ENCODE data around the gene UBA1. TPM values are rescaled to one million over a fixed set of nuclear protein-coding genes. Genes with fewer than 3 reads are reported as not detected.

UBA1 gene
- total RNA-seq, 1 donor from 2014 or later: 160 TPM

GRCh38 chrX:47222751-47223350 is 29.2 kb downstream of the UBA1 start:
- DNase-seq (ENCODE audit: low spot score): no peak
- intact Hi-C loops (cut with DNase I): no loop called here

- DNase-seq (ENCODE audit: low spot score): peak; percentile 51
- intact Hi-C loops (cut with DNase I): no loop called here
These were observed 30.0 kb downstream of the UBA1 start for GRCh38 chrX:47223476-47224250.

- peak; percentile 53 for DNase-seq (ENCODE audit: low spot score)
- intact Hi-C loops (cut with DNase I): no loop called here
These were observed 30.8 kb downstream of the UBA1 start for GRCh38 chrX:47224266-47224895.

- intact Hi-C loops (cut with DNase I): no loop called here
- peak; percentile 54 for DNase-seq (ENCODE audit: low spot score)
These were observed 31.3 kb downstream of the UBA1 start for GRCh38 chrX:47224896-47225290.

- intact Hi-C loops (cut with DNase I): no loop called here
- peak; percentile 59 for DNase-seq (ENCODE audit: low spot score)
These were observed 32.4 kb downstream of the UBA1 start for GRCh38 chrX:47226071-47226470.

GRCh38 chrX:47226531-47227333 is 33.1 kb downstream of the UBA1 start:
- intact Hi-C loops (cut with DNase I): no loop called here
- DNase-seq (ENCODE audit: low spot score): peak; percentile 62

GRCh38 chrX:47227334-47227583 is 33.6 kb downstream of the UBA1 start:
- DNase-seq (ENCODE audit: low spot score): no peak
- intact Hi-C loops (cut with DNase I): no loop called here

GRCh38 chrX:47228550-47229270 is 35.1 kb downstream of the UBA1 start:
- peak; percentile 41 for DNase-seq (ENCODE audit: low spot score)
- intact Hi-C loops (cut with DNase I): no loop called here

GRCh38 chrX:47229427-47229826 is 35.8 kb downstream of the UBA1 start:
- intact Hi-C loops (cut with DNase I): no loop called here

GRCh38 chrX:47230136-47230868 is 36.7 kb downstream of the UBA1 start:
- intact Hi-C loops (cut with DNase I): no loop called here
- DNase-seq (ENCODE audit: low spot score): peak; percentile 27

More at GRCh38 chrX:47229427-47229826, 35.8 kb downstream of the UBA1 start:
- peak; percentile 50 for DNase-seq (ENCODE audit: low spot score)

GRCh38 chrX:47231167-47231566 is 37.5 kb downstream of the UBA1 start:
- DNase-seq (ENCODE audit: low spot score): no peak
- intact Hi-C loops (cut with DNase I): no loop called here

- peak; percentile 41 for DNase-seq (ENCODE audit: low spot score)
- intact Hi-C loops (cut with DNase I): loop anchor here (1.0 kb wide), 1 partner anchor 13 kb away; no protein-coding TSS in a partner anchor
These were observed 38.7 kb downstream of the UBA1 start for GRCh38 chrX:47232197-47232802.

- intact Hi-C loops (cut with DNase I): loop anchor here (1.0 kb wide), 1 partner anchor 14 kb away; no protein-coding TSS in a partner anchor
These were observed 39.2 kb downstream of the UBA1 start, which contains the start of gene USP11 for GRCh38 chrX:47232803-47233332. USP11 (plus strand) TSS chrX:47233009; CDS start chrX:47233044, 35 bp downstream.

GRCh38 chrX:47233333-47234113 is 39.9 kb downstream of the UBA1 start:
- intact Hi-C loops (cut with DNase I): no loop called here
- peak; percentile 96 for DNase-seq (ENCODE audit: low spot score)

More at GRCh38 chrX:47232803-47233332, 39.2 kb downstream of the UBA1 start, which contains the start of gene USP11:
- DNase-seq (ENCODE audit: low spot score): no peak

GRCh38 chrX:47234583-47234982 is 41.0 kb downstream of the UBA1 start:
- intact Hi-C loops (cut with DNase I): no loop called here
- DNase-seq (ENCODE audit: low spot score): no peak

- DNase-seq (ENCODE audit: low spot score): no peak
- intact Hi-C loops (cut with DNase I): no loop called here
These were observed 42.1 kb downstream of the UBA1 start for GRCh38 chrX:47235691-47236103.

- DNase-seq (ENCODE audit: low spot score): peak; percentile 38
- intact Hi-C loops (cut with DNase I): no loop called here
These were observed 45.6 kb downstream of the UBA1 start for GRCh38 chrX:47239199-47239598.

Data from cardiac septum (tissue), 1 donor.